ENCODE data around the gene KCNG2.

The KCNG2 gene

DNA sequence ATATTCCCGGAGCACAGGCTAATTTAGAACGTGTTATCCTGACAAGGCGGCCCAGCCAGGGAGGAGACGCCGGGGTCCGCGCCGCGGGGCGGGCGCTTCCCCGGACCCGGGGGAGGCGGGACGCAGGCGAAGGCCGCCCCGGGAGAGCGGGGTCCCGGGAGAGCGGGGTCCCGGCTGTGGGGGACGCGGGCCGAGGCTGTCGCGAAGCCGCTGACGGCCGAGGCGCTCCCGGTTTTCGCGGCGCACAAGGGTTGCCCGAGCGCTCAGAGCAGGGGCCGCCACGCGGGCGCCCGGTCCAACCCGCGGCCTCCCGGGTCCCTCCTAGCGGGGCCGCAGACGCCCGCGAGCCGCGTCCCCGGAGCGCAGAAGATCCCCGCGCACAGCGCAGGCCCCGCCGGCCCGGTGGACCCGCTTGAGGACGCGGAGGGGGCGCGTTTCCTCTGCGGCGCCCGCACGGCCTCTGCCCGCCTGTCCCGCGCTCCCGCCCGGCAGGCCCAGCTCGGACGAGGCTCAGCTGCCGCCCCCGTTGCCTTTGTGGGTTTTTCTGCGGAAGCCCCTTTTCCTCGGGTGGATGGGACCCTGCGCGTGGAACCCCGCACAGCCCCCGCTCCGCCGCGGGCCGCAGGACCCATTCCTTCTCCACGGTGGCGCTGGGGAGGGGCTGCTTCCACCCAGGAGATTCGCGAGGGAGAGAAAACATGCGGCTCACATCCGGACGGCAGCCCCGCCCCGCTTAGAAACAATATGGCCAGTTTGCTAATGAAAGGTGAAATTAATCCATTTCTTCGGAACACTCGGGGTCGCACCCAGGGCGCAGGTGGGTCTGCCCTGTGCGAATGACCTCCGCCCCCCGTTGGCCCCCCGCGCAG lies 9.6 kb upstream of the KCNG2 start:
- Histone ChIP-seq H3K9me3 (ENCODE audit: insufficient read depth, low read depth, low read length) (peaks cover 23% of the 10 kb centered on the region; the same call in 1 of the 2 replicates), H3K36me3 (ENCODE audit: insufficient read depth, low read length) (no peaks in the 10 kb centered on the region), H3K9me2 (replicated peaks; ENCODE audit: low read depth, low read length) (no peaks in the 10 kb centered on the region), H3K4me2 (ENCODE audit: low read depth, low read length, poor library complexity, severe bottlenecking) (no peak overlapping the region), H3K4me3 (ENCODE audit: low read length, poor library complexity, severe bottlenecking) (no peak overlapping the region), H3K27me3 (ENCODE audit: insufficient read depth, low read length, poor library complexity, severe bottlenecking) (no peaks in the 10 kb centered on the region), H3K9ac (ENCODE audit: low read depth, low read length, poor library complexity, severe bottlenecking) (no peak overlapping the region), H3F3A (ENCODE audit: low read depth) (no peaks in the 10 kb centered on the region), H4K20me1 (ENCODE audit: insufficient read depth, low read length, poor library complexity, severe bottlenecking) (no peaks in the 10 kb centered on the region), H2AFZ (ENCODE audit: low read length) (no peak overlapping the region), H3K4me1 (ENCODE audit: insufficient read depth, low read length, poor library complexity, severe bottlenecking) (no peaks in the 10 kb centered on the region), H3K79me2 (ENCODE audit: insufficient read depth, low read length) (no peaks in the 10 kb centered on the region)
- no peak for TF ChIP-seq EZH2phosphoT487 (IDR thresholded peaks at IDR 0.05; ENCODE audit: borderline replicate concordance)
- TF ChIP-seq, protein P1, sequence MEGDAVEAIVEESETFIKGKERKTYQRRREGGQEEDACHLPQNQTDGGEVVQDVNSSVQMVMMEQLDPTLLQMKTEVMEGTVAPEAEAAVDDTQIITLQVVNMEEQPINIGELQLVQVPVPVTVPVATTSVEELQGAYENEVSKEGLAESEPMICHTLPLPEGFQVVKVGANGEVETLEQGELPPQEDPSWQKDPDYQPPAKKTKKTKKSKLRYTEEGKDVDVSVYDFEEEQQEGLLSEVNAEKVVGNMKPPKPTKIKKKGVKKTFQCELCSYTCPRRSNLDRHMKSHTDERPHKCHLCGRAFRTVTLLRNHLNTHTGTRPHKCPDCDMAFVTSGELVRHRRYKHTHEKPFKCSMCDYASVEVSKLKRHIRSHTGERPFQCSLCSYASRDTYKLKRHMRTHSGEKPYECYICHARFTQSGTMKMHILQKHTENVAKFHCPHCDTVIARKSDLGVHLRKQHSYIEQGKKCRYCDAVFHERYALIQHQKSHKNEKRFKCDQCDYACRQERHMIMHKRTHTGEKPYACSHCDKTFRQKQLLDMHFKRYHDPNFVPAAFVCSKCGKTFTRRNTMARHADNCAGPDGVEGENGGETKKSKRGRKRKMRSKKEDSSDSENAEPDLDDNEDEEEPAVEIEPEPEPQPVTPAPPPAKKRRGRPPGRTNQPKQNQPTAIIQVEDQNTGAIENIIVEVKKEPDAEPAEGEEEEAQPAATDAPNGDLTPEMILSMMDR (conservative IDR thresholded peaks at IDR 0.05; ENCODE audit: low read length) = no peak

DNA sequence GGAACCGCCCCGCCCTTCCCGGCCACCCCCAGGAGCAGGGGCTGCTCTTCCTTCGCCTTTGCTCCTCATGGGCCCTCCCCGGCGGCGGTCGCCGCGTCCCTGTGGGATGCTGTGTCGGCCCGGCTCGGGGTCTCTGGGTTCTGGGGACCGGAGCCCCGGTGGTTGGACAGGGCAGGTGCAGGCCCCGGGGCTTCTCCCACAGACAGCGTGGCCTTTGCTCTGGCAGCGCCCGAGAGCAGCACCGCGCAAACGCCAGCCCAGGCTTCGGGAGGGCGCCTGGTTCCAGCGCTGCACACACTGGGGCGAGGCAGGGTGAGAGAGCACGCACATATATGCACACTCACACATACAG lies 9.0 kb upstream of the KCNG2 start:
- Histone ChIP-seq H3K9me3 (ENCODE audit: insufficient read depth, low read depth, low read length) (peaks cover 22% of the 10 kb centered on the region; the same call in 1 of the 2 replicates), H3K9me2 (replicated peaks; ENCODE audit: low read depth, low read length) (no peaks in the 10 kb centered on the region), H3K27me3 (ENCODE audit: insufficient read depth, low read length, poor library complexity, severe bottlenecking) (no peaks in the 10 kb centered on the region), H2AFZ (ENCODE audit: low read length) (no peak overlapping the region), H4K20me1 (ENCODE audit: insufficient read depth, low read length, poor library complexity, severe bottlenecking) (no peaks in the 10 kb centered on the region), H3K4me2 (ENCODE audit: low read depth, low read length, poor library complexity, severe bottlenecking) (no peak overlapping the region), H3K79me2 (ENCODE audit: insufficient read depth, low read length) (no peaks in the 10 kb centered on the region), H3K9ac (ENCODE audit: low read depth, low read length, poor library complexity, severe bottlenecking) (no peak overlapping the region), H3F3A (ENCODE audit: low read depth) (no peaks in the 10 kb centered on the region), H3K4me3 (ENCODE audit: low read length, poor library complexity, severe bottlenecking) (no peak overlapping the region), H3K36me3 (ENCODE audit: insufficient read depth, low read length) (no peaks in the 10 kb centered on the region), H3K4me1 (ENCODE audit: insufficient read depth, low read length, poor library complexity, severe bottlenecking) (no peaks in the 10 kb centered on the region)
- TF ChIP-seq, protein P1 (conservative IDR thresholded peaks at IDR 0.05; ENCODE audit: low read length) = no peak
- TF ChIP-seq EZH2phosphoT487 (IDR thresholded peaks at IDR 0.05; ENCODE audit: borderline replicate concordance) = no peak

GRCh38 chr18:79789091-79789891 lies 8.4 kb upstream of the KCNG2 start:
- TF ChIP-seq, protein P1 (conservative IDR thresholded peaks at IDR 0.05; ENCODE audit: low read length) = no peak
- TF ChIP-seq EZH2phosphoT487 (IDR thresholded peaks at IDR 0.05; ENCODE audit: borderline replicate concordance) = no peak
- no peaks in the 10 kb centered on the region for H3K9me2 ChIP-seq (replicated peaks; ENCODE audit: low read depth, low read length)
- no peaks in the 10 kb centered on the region for H4K20me1 ChIP-seq (ENCODE audit: insufficient read depth, low read length, poor library complexity, severe bottlenecking)
- H3K79me2 ChIP-seq (ENCODE audit: insufficient read depth, low read length) = no peaks in the 10 kb centered on the region
- H3K9me3 ChIP-seq (ENCODE audit: insufficient read depth, low read depth, low read length) = peaks cover 18% of the 10 kb centered on the region; the same call in 1 of the 2 replicates
- H3K4me1 ChIP-seq (ENCODE audit: insufficient read depth, low read length, poor library complexity, severe bottlenecking) = no peaks in the 10 kb centered on the region
- H3K4me3 ChIP-seq (ENCODE audit: low read length, poor library complexity, severe bottlenecking) = no peak overlapping the region
- H3K4me2 ChIP-seq (ENCODE audit: low read depth, low read length, poor library complexity, severe bottlenecking) = no peak overlapping the region
- no peaks in the 10 kb centered on the region for H3K36me3 ChIP-seq (ENCODE audit: insufficient read depth, low read length)
- no peak overlapping the region for H2AFZ ChIP-seq (ENCODE audit: low read length)
- no peaks in the 10 kb centered on the region for H3F3A ChIP-seq (ENCODE audit: low read depth)
- H3K9ac ChIP-seq (ENCODE audit: low read depth, low read length, poor library complexity, severe bottlenecking) = no peak overlapping the region
- H3K27me3 ChIP-seq (ENCODE audit: insufficient read depth, low read length, poor library complexity, severe bottlenecking) = no peaks in the 10 kb centered on the region

All from Loucy (cell line).